Right forelimb (tissue), 1 donor: ENCODE data around the gene GLO1.
"Not testable (repeated sequence)": the region's sequence is repeated elsewhere in the genome, so short reads cannot be mapped to it uniquely, and the experiment has no call there.

Experiments used
- DNase-seq: peaks from one replicate; pipeline ENCODE4 v3.0.0-alpha.2; 2018

The GLO1 gene

DNA sequence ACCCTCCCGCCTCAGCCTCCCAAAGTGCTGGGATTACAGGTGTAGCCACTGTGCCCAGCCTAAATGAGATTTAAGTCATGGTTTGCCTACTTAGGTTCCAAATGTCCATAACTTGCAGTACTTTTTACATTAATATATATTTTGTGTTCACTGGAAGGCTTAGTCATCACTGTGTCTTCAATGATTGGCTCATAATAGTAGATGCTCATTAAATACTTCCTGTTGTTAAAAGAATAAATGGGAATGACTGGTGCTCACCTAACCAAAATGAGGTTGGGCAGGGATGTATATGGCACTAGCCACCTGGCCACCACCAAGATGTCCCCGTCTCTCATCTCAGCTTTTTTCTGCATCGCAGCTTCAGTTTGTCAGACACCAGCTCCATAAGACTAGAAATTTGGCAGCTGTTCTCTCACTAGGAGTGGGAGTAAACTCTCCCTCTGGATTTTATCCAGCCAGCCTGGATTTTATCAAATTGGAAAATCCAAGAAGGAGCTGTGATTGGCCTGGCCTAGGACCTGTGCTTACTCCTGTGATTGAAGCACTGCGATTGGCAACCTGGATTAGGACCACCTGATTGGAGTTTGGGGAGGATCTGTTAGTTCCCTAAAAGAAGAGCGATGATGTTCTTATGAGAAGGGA is 1.1 kb upstream of the GLO1 start:
- no peak for DNase-seq

- DNase-seq: no peak
These were observed 1.4 kb downstream of the GLO1 start for GRCh38 chr6:38701551-38701950.

- not testable (repeated sequence) for DNase-seq
These were observed 3.2 kb downstream of the GLO1 start for GRCh38 chr6:38699702-38700101.

GRCh38 chr6:38697846-38698245 is 5.1 kb downstream of the GLO1 start:
- no peak for DNase-seq

GRCh38 chr6:38696345-38696744 is 6.6 kb downstream of the GLO1 start:
- no peak for DNase-seq

- no peak for DNase-seq
These were observed 7.0 kb downstream of the GLO1 start for GRCh38 chr6:38695933-38696332.

DNA sequence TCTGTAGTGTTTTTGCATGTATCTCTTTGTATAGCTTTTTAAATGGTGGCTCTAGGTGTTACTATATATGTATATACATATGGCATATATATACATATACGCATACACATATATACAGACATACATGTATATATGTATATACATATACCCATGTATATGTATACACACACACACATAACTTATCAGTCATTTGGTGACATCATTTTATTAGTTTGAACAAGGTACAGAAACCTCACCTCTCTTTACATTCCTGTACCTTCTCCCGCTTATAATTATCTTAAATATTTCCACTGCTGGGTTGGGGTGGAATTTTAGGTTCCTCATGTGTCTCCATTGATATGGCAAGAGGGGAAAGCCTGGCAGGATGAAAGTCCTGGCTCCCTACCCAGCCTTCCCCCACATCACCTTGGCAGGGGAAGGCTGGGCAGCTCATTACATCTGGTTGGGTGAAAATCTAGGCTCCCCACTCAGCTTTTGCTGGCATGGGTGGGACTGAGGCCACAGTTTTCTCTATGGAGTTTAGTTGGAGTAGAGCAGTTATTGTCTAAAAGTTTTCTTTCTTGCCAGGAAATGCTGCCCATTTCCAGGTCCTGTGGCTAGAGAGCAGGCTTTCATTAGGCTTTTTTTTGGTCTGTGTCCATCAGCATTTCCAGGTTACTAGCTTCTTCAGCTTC is 7.6 kb downstream of the GLO1 start:
- no peak for DNase-seq

DNA sequence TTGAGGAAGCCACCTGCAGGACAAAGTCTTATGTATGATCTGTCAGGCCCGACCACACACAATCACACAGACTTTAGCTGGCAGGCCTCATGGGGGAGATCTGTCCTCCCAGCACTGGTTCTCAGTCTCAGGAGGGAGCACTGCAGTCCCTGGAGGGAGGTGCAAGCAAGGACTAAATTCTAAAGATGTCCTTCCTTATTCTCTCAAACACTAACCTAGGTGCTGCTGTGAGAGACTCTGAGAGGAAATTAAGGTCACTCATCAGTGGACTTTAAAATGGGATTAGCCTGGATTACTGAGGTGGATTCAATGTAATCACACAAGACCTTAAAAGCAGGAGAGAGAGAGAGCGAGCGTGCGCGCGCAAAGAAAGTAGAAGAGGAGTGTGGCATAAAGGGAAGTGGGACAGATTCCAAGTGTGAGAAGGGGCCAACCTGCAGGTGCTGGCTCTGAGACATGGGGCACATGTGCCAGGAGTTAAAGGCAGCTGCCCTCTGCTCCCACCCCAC is 14.3 kb downstream of the GLO1 start:
- DNase-seq: no peak

- DNase-seq: no peak
These were observed 15.4 kb downstream of the GLO1 start for GRCh38 chr6:38687549-38687948.

DNA sequence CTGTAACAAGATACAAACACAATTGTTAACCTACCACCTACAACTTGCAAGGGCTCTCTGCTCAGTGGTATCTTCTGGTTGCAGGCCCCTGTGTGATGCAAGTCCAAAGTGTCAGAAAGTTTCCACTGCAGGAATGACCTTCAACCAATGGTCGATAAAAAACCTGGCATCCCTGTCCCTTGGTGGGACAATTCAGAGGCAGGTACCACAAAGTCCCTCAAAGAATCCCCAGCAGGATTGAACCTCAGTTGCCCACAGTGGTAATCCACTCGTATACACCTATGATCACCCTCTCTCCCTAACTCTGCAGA is 15.9 kb downstream of the GLO1 start:
- no peak for DNase-seq

GRCh38 chr6:38686270-38687042 is 16.5 kb downstream of the GLO1 start:
- no peak for DNase-seq

- no peak for DNase-seq
These were observed 18.0 kb downstream of the GLO1 start for GRCh38 chr6:38684904-38685303.

DNA sequence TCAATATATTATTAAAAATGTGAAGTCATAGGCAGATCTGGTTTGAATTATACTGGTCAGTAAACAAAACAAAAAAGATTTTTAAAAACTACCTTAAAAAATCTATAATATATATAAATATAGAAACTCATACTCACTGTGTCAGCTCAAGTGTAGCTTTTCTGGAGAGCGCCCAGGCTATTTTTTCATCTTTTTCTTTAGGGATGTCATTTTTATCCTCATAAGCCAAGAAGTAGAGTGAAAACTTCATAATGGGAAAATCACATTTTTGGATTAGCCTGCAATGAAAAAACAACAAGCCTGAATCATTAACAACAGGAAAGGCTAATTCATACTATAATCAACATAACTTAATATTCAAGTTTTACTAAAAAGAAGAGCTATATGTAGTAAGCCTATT is 18.7 kb downstream of the GLO1 start:
- DNase-seq: no peak

DNA sequence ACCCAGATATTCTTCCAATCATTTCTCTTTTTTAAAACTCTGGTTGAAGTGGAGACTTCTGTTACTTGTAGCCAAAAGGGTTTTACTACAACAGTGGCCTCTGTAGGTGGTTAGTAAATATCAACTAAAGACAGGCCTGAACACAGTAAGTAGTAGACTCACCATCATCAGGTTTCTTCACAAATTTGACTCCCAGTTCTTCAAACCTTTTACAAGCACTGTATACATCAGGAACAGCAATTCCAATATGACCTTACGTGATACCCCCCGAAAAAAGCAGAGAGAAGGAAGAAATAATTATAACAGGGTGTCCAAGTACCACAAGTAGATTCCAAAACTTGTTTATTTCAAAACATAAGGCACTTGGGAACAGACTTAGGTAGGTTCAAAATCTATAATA is 21.1 kb downstream of the GLO1 start:
- DNase-seq: no peak

DNA sequence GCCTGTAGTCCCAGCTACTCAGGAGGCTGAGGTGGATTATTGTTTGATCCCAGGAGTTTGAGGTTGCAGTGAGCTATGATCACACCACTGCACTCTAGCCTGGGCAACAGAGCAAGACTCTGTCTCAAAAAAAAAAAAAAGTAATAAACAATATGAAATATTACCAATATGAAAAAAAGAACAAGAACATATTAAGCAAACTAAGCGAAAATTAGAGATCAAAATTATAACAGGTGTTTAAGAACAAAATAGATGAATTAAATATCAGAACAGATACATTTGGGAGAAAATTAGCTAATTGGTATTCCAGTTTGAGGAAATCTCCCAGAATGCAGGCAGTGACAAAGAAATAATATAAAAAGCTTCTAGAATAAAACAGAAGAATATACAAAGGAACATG is 23.3 kb downstream of the GLO1 start:
- no peak for DNase-seq

GRCh38 chr6:38678178-38678760 is 24.7 kb downstream of the GLO1 start:
- no peak for DNase-seq

DNA sequence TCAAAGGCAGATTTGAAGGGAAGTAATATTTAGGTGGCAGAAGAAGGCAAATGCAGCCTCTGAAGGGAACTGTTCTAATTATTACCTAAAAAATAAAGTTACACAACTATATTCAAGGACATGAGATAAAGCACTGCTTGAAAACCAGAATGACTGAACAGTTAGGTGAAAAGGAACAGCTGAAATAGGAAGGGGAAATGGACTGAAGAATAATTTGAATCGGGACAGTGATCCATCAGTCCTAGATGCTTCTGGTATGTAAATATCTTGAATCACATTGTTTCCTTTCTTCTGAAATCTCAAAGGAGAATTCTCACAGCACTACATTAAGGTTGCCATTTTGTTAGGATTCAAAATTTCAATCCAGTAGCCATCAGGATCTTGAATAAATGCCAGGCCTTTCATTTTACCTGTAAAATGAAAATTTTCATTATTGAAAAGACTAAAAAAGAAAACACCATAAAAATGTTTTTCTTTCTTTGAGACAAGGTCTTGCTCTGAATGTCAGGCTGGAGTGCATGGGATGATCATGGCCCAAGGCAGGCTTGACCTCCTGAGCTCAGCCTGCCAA is 25.9 kb downstream of the GLO1 start:
- no peak for DNase-seq

DNA sequence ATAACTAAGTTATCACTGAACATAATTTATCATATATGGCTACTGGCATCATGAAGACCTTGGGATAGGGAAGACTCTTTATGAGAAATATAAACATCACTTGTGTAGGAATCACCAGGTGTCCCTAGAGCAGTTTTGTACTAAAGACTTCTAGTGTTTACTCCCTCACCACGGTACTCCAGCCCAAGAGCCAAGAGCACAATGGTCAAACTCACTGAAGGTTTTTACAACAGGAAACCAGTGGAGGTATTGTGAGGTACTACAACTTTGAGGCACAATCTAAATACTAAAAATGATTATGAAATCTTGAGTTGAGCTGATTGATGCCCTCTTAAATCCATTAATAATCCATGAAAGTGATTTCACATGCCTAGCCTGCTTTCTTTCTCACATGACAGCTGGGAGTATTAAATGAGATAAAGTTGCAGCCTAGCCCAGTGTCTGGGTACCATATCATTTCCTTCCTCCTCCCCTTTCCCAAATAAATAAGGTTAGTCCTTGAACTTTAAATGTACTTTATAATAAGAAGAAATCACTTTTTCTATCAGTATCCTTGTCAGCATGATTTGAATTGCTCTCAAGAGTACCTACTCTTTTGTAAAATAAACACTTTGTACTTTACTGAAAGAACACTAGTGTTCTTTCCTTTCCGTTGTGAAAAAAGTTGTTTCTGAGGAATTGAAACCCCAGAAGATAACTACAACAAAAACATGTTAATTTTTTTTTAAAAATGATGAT is 26.5 kb downstream of the GLO1 start:
- DNase-seq: no peak

- no peak for DNase-seq
These were observed 29.4 kb downstream of the GLO1 start for GRCh38 chr6:38673397-38674165.

GRCh38 chr6:38671885-38672467 is 31.0 kb downstream of the GLO1 start:
- no peak for DNase-seq

DNA sequence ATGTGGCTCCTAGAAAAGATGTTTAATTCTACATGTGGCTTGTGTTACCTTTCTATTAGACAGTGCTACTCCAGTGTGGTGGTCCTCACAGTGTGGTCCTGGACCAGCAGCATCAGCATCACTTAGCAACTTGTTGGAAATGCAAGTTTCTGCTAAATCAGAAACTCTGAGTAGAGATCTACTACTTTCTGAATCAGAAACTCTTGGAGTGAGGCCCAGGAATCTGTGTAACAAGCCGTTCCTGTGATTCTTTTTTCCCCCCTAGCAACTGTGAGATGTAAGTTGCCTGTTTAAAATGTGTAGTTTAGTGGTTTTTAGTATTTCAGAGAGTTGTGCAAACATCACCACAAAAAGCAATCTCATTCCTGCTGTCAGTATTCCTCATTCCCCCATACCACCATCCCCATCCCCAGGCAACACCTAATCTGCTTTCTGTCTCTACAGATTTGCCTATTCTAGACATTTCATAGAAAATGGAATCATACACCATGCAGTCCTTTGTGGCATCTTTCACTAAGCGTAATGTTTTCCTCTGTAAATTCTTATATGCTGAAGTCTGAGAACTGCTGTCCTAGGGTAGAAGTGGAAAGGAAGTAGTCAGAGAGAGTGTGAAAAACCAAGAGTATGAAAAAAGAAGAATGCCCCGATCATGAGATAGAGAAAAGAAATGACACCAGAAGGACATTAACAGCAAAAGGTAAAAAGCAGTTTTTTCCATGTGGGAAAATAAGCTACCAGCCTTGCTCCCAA is 44.4 kb downstream of the GLO1 start:
- DNase-seq: no peak
